Measurements from ENCODE around the gene FMO2.

DNA sequence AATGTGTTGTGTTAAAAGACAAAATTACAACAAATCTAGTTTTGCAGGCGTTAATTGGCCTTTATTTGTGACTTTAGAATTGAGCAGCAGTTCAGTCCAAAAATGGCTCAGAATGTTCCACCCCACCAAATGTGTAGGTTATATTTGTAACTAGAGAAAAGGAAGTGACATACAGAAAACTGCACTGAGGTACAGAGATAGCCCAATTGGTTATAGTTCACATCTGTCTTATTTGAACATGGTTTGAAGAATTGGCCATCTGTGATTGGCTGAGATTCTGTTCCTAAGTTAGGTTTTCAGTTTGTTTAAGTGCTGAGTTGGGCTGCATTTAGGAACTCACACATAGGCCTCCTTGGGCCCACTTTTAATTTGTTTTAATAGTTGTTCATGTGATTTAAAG lies 12.0 kb upstream of the FMO2 start:
- TF ChIP-seq EZH2 (IDR thresholded peaks at IDR 0.05; ENCODE audit: insufficient read depth, poor library complexity, severe bottlenecking) (no peak), EZH2phosphoT487 (IDR thresholded peaks at IDR 0.05; ENCODE audit: insufficient read depth, low read depth) (no peak)

All from GM23248 (cell line).